Activated T-helper 9 cell treated with anti-CD3 and anti-CD28 coated beads, Interleukin-2, amount 50 U/mL, for 16 hours (primary cell): Measurements from ENCODE around the gene ZBTB18.

Source experiments
- DNase-seq: peaks from one replicate; pipeline ENCODE4 v3.0.0-alpha.2; 2020; ENCODE audit warnings: low read depth

ZBTB18 gene

DNA sequence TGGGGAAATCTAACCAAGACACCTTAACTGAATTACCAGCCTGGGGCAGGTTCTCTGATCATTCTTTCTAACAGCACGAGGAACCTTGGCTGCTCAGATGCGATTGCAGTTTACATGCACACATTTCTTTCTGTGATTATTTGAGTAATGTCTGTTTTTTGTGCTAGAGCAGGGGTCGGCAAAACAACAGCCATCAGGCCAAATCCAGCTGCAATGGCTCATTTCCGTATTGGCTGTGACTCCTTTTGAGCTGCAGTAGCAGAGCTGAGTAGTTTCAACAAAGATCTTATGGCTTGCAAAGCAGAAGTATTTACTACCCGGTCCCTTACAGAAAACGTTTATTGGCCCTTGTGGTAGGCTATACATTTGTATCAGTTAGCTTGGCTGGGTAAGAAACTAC is 37.1 kb downstream of the ZBTB18 start:
- no peak for DNase-seq

DNA sequence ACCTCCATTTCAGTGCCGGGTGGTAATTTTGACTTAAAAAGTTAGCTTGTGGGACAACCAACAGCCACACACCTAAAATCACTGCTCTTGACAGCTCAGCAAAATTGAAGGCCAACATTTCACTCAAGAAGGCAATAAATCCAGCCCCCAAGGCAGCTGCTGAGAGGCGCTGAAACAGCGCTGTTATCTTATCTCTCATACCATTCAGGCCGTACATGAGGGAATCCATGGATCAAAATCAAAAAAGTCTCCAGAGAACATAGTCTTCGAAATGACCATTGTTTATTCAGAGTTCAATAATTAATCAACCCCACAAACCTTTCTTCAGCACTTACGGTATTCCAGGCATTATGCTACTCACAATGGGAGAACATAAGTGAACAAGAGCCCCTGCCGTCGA is 38.5 kb downstream of the ZBTB18 start:
- DNase-seq = no peak

DNA sequence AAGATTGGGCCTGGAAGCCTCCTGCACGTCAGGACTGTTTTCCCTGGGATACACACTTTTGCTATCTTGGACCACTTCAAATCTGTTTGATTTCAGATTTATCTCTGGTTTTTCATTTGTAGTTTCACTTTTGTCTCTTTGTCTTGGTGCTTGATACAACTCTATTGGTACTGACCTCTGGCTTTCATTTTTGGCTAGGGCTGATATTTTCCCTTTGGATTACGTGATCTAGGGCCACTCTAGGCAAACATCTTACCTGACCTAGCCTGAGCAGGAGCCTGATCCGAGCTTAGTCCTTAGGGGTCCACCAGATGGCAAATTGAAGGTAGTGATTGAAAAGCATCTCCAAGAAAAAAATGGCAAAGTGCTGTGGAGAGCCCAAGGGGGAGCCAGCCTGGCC is 39.6 kb downstream of the ZBTB18 start:
- no peak for DNase-seq

GRCh38 chr1:244092293-244092963 is 41.3 kb downstream of the ZBTB18 start:
- no peak for DNase-seq

- no peak for DNase-seq
These were observed 42.0 kb downstream of the ZBTB18 start for GRCh38 chr1:244092964-244093638.

DNA sequence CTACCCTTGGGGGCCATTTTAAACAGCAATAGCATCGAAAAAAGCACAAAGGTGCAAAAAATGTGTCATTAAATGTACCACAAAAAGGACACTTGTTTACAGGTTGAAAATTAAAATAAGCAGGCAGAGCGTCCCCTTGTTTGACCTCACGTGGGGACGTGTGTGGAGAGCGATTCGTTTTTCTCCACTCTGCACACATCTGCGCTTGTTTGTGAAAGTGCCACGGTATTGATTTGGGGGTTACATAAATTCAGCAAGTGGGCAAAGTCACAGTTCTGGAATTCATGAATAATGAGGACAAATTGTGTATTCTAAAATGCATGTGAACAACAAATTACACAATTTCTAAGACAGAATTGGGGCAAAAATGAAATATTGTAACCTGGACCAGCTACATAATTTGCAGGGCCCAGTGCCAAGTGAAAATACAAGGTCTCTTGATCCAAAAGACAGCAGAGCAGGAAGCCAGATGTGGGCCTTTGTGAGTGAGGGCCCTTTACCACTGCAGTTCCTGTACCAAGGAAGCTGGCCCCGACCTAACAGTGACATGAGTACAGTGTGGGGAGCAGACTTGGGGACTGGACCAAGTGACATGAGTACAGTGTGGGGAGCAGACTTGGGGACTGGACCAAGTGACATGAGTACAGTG is 43.9 kb downstream of the ZBTB18 start:
- DNase-seq = no peak

GRCh38 chr1:244095529-244095911 is 44.4 kb downstream of the ZBTB18 start:
- no peak for DNase-seq

DNA sequence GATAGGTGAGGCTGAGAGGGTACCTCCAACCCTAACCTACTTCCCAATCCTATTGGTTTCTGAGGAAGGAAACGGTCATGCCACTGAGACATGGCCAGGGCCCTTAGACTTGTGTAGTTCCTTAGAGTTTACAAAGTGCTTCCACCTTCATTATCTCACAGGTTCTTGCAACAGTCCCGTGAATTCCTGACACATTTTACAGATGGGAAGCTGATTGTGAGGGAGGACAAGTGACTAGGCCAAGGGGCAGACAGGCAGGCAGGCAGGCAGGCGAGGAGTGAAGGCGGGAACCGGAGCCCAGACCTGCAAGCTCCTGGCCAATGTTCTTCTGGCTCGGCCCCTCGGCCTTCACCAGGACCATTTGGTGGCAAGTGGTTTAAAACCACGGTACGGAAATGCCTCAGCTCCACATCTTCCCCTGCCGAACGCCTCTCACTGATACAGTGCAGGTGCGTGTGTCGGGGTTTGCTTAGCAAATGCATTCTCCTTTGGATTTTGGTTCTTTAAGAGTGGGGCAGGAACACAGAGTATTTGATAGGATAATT is 45.1 kb downstream of the ZBTB18 start:
- DNase-seq = no peak

- DNase-seq = no peak
These were observed 45.6 kb downstream of the ZBTB18 start for GRCh38 chr1:244096691-244097090.

GRCh38 chr1:244097523-244098405 is 46.7 kb downstream of the ZBTB18 start:
- DNase-seq = no peak

- DNase-seq = no peak
These were observed 48.3 kb downstream of the ZBTB18 start for GRCh38 chr1:244099258-244099930.

DNA sequence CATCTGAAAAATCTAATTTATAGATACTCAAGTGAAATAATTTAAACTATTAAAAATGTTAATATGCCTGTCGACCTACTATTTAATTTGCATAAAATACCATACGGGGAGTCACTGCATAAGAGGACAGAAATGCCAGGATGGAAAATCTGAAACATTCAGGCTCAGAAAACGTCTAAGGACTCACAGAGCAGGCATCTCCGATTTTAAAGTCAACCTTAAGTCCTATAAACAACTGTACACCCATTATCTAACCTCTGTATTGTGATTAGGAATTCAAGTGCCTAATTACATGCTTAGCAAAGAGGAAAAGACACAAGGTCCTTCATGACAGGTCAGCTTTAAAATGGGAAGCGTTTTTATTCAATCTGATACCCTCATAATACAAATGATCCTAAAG is 49.2 kb downstream of the ZBTB18 start:
- no peak for DNase-seq

GRCh38 chr1:244100704-244101453 is 49.8 kb downstream of the ZBTB18 start:
- DNase-seq = no peak

GRCh38 chr1:244102046-244102445 is 51.0 kb downstream of the ZBTB18 start:
- DNase-seq = no peak

DNA sequence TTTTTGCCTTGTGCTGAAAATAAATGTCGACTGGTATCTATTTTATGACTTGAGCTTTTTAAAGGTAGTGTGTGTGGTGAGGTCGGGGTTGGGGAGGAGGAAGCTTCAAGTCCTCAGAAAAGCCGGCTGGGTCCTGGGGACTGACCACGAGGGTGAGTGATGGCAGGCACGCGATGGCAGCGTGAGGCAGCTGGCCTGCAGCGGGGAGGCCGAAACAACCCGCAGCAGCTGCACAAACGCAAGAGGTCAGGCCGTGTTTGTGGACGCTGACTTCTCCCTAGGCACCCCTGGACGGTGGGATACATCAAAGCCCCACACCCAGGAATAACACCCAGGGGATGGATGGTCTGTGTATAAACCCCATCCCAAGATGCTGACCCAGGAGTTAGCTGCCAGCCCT is 51.4 kb downstream of the ZBTB18 start:
- no peak for DNase-seq

GRCh38 chr1:244104309-244105060 is 53.4 kb downstream of the ZBTB18 start:
- no peak for DNase-seq

DNA sequence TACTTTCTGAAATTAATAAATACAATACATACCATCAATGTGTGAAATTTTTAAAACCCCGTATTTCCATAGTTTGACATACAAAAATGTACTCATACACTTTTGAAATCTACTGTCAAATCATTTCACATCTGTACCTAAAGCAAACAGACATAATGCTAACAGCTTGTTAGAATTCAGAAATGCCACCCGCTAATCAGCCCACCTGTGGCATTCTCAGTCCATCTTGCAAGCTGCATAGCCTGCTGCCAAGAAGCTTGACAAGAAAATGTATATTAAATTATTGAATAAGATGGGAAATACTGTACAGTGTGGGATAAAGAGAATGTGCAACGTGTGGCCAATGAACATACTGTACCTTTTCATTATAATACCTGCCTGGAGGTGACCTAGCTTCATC is 55.1 kb downstream of the ZBTB18 start:
- DNase-seq = no peak
